Testis (tissue), 2 donors: ENCODE results near the gene ALDH1L1.

Experiments
- POLR2A ChIP-seq: fragments of 450-650 bp; IDR thresholded peaks from one replicate; pipeline ENCODE4 v1.6.1; 2017; ENCODE audit warnings: antibody characterized with exemption, mild to moderate bottlenecking, moderate library complexity
- TF ChIP-seq, protein P1 (sequence below), 3 experiments: fragments of 450-650 bp in 2 of 3; fragments of 200-600 bp in 1 of 3; sonication (generic) in 1 of 3; IDR thresholded peaks; one replicate each; pipeline ENCODE4 v1.5.1; 2016 to 2019; ENCODE audit warnings: antibody characterized with exemption in 3 of 3, mild to moderate bottlenecking in 2 of 3, moderate library complexity in 1 of 3

DNA sequence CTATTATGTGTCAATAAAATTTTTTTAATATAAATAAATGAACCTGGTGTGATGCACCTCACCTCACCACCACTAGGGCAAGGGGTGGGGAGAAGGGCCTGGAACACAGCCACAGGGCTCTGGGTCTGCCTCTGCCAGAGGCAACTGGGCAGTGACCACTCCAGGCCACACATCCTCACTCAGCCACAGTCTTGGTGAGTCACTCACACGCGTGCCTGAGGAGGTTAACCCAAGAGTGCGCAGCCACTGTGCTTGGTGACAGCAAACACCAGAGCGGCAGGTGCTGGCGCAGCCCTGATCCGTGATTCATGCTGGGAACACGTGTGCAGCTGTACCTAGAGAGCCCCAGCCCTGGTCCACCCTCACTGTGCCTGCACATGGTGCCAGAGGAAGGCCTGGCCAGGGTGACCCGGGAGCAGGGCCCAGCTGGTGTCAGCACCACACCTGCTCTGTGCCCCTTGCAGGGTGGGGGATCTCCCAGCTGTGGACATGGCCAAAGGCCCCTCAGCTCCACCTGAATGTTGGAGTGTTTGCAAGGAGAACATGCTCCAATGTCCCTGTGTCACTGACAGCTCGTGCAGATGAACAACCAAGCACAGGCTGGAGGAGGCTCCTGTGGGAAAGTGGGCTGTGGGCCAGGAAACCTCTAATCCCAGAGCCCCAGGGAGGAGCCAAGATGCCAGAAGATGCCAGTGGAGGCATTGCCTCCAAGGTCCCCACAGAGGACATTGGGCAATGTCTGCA lies 98.6 kb downstream of the ALDH1L1 start:
- TF ChIP-seq, protein P1, sequence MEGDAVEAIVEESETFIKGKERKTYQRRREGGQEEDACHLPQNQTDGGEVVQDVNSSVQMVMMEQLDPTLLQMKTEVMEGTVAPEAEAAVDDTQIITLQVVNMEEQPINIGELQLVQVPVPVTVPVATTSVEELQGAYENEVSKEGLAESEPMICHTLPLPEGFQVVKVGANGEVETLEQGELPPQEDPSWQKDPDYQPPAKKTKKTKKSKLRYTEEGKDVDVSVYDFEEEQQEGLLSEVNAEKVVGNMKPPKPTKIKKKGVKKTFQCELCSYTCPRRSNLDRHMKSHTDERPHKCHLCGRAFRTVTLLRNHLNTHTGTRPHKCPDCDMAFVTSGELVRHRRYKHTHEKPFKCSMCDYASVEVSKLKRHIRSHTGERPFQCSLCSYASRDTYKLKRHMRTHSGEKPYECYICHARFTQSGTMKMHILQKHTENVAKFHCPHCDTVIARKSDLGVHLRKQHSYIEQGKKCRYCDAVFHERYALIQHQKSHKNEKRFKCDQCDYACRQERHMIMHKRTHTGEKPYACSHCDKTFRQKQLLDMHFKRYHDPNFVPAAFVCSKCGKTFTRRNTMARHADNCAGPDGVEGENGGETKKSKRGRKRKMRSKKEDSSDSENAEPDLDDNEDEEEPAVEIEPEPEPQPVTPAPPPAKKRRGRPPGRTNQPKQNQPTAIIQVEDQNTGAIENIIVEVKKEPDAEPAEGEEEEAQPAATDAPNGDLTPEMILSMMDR (IDR thresholded peaks at IDR 0.05), result peak in 2 of 3 experiments; percentile 12 to 38
- no peak for TF ChIP-seq POLR2A
